ENCODE measurements around the gene GH1.
"Not testable (repeated sequence)": the region's sequence is repeated elsewhere in the genome, so short reads cannot be mapped to it uniquely, and the experiment has no call there.

The GH1 gene

GRCh38 chr17:63929860-63930766 is 11.5 kb upstream of the GH1 start:
- Histone ChIP-seq H3K9me3 (ENCODE audit: control insufficient read depth, low read length) (no peaks in the 10 kb centered on the region), H3K27me3 (ENCODE audit: control insufficient read depth, insufficient read depth, low read length) (peaks cover 4% of the 10 kb centered on the region), H3K4me1 (ENCODE audit: control insufficient read depth, insufficient read depth, low read length) (no peaks in the 10 kb centered on the region), H3K36me3 (ENCODE audit: control insufficient read depth, insufficient read depth, low read length) (no peaks in the 10 kb centered on the region), H3K9ac (ENCODE audit: low read length) (no peak overlapping the region), H3K4me3 (ENCODE audit: low read length) (no peak overlapping the region)

GRCh38 chr17:63928966-63929695 is 10.5 kb upstream of the GH1 start:
- Histone ChIP-seq H3K9ac (ENCODE audit: low read length) (no peak overlapping the region), H3K36me3 (ENCODE audit: control insufficient read depth, insufficient read depth, low read length) (no peaks in the 10 kb centered on the region), H3K27me3 (ENCODE audit: control insufficient read depth, insufficient read depth, low read length) (no peaks in the 10 kb centered on the region), H3K4me3 (ENCODE audit: low read length) (no peak overlapping the region), H3K4me1 (ENCODE audit: control insufficient read depth, insufficient read depth, low read length) (no peaks in the 10 kb centered on the region), H3K9me3 (ENCODE audit: control insufficient read depth, low read length) (no peaks in the 10 kb centered on the region)

GRCh38 chr17:63928172-63928666 is 9.6 kb upstream of the GH1 start:
- no peak overlapping the region for H3K4me3 ChIP-seq (ENCODE audit: low read length)
- H3K4me1 ChIP-seq (ENCODE audit: control insufficient read depth, insufficient read depth, low read length), result no peaks in the 10 kb centered on the region
- H3K27me3 ChIP-seq (ENCODE audit: control insufficient read depth, insufficient read depth, low read length), result no peaks in the 10 kb centered on the region
- H3K9me3 ChIP-seq (ENCODE audit: control insufficient read depth, low read length), result no peaks in the 10 kb centered on the region
- no peaks in the 10 kb centered on the region for H3K36me3 ChIP-seq (ENCODE audit: control insufficient read depth, insufficient read depth, low read length)
- H3K9ac ChIP-seq (ENCODE audit: low read length), result no peak overlapping the region

- H3K9ac ChIP-seq (ENCODE audit: low read length), result no peak overlapping the region
- H3K9me3 ChIP-seq (ENCODE audit: control insufficient read depth, low read length), result no peaks in the 10 kb centered on the region
- H3K36me3 ChIP-seq (ENCODE audit: control insufficient read depth, insufficient read depth, low read length), result no peaks in the 10 kb centered on the region
- H3K4me1 ChIP-seq (ENCODE audit: control insufficient read depth, insufficient read depth, low read length), result no peaks in the 10 kb centered on the region
- no peaks in the 10 kb centered on the region for H3K27me3 ChIP-seq (ENCODE audit: control insufficient read depth, insufficient read depth, low read length)
- no peak overlapping the region for H3K4me3 ChIP-seq (ENCODE audit: low read length)
Measured at GRCh38 chr17:63927464-63928171, 9.0 kb upstream of the GH1 start.

- H3K4me3 ChIP-seq (ENCODE audit: low read length), result no peak overlapping the region
- no peak overlapping the region for H3K9ac ChIP-seq (ENCODE audit: low read length)
- H3K27me3 ChIP-seq (ENCODE audit: control insufficient read depth, insufficient read depth, low read length), result no peaks in the 10 kb centered on the region
- H3K36me3 ChIP-seq (ENCODE audit: control insufficient read depth, insufficient read depth, low read length), result no peaks in the 10 kb centered on the region
- H3K9me3 ChIP-seq (ENCODE audit: control insufficient read depth, low read length), result no peaks in the 10 kb centered on the region
- no peaks in the 10 kb centered on the region for H3K4me1 ChIP-seq (ENCODE audit: control insufficient read depth, insufficient read depth, low read length)
Measured at GRCh38 chr17:63926164-63926563, 7.5 kb upstream of the GH1 start.

GRCh38 chr17:63925615-63926014 is 7.0 kb upstream of the GH1 start:
- H3K27me3 ChIP-seq (ENCODE audit: control insufficient read depth, insufficient read depth, low read length), result no peaks in the 10 kb centered on the region
- H3K4me3 ChIP-seq (ENCODE audit: low read length), result no peak overlapping the region
- no peaks in the 10 kb centered on the region for H3K9me3 ChIP-seq (ENCODE audit: control insufficient read depth, low read length)
- H3K9ac ChIP-seq (ENCODE audit: low read length), result no peak overlapping the region
- no peaks in the 10 kb centered on the region for H3K36me3 ChIP-seq (ENCODE audit: control insufficient read depth, insufficient read depth, low read length)
- no peaks in the 10 kb centered on the region for H3K4me1 ChIP-seq (ENCODE audit: control insufficient read depth, insufficient read depth, low read length)

GRCh38 chr17:63922402-63922801 is 3.8 kb upstream of the GH1 start:
- not testable (repeated sequence) for H3K9ac ChIP-seq (ENCODE audit: low read length); H3K27me3 ChIP-seq (ENCODE audit: control insufficient read depth, insufficient read depth, low read length); H3K9me3 ChIP-seq (ENCODE audit: control insufficient read depth, low read length); H3K36me3 ChIP-seq (ENCODE audit: control insufficient read depth, insufficient read depth, low read length); H3K4me1 ChIP-seq (ENCODE audit: control insufficient read depth, insufficient read depth, low read length); H3K4me3 ChIP-seq (ENCODE audit: low read length)

GRCh38 chr17:63920779-63921178 is 2.1 kb upstream of the GH1 start:
- not testable (repeated sequence) for H3K9ac ChIP-seq (ENCODE audit: low read length); H3K36me3 ChIP-seq (ENCODE audit: control insufficient read depth, insufficient read depth, low read length); H3K4me1 ChIP-seq (ENCODE audit: control insufficient read depth, insufficient read depth, low read length); H3K4me3 ChIP-seq (ENCODE audit: low read length); H3K9me3 ChIP-seq (ENCODE audit: control insufficient read depth, low read length); H3K27me3 ChIP-seq (ENCODE audit: control insufficient read depth, insufficient read depth, low read length)

- not testable (repeated sequence) for H3K4me3 ChIP-seq (ENCODE audit: low read length); H3K9me3 ChIP-seq (ENCODE audit: control insufficient read depth, low read length); H3K4me1 ChIP-seq (ENCODE audit: control insufficient read depth, insufficient read depth, low read length); H3K27me3 ChIP-seq (ENCODE audit: control insufficient read depth, insufficient read depth, low read length); H3K36me3 ChIP-seq (ENCODE audit: control insufficient read depth, insufficient read depth, low read length); H3K9ac ChIP-seq (ENCODE audit: low read length)
Measured at GRCh38 chr17:63920050-63920449, 1.4 kb upstream of the GH1 start.

GRCh38 chr17:63919311-63919723 is 678 bp upstream of the GH1 start:
- Histone ChIP-seq H3K36me3 (ENCODE audit: control insufficient read depth, insufficient read depth, low read length) (no peaks in the 10 kb centered on the region), H3K4me3 (ENCODE audit: low read length) (no peak overlapping the region), H3K9ac (ENCODE audit: low read length) (no peak overlapping the region), H3K9me3 (ENCODE audit: control insufficient read depth, low read length) (no peaks in the 10 kb centered on the region), H3K27me3 (ENCODE audit: control insufficient read depth, insufficient read depth, low read length) (peaks cover 10% of the 10 kb centered on the region), H3K4me1 (ENCODE audit: control insufficient read depth, insufficient read depth, low read length) (no peaks in the 10 kb centered on the region)

GRCh38 chr17:63918305-63918704 is 334 bp downstream of the GH1 start:
- H3K4me3 ChIP-seq (ENCODE audit: low read length), result no peak overlapping the region
- H3K9me3 ChIP-seq (ENCODE audit: control insufficient read depth, low read length), result no peaks in the 10 kb centered on the region
- H3K4me1 ChIP-seq (ENCODE audit: control insufficient read depth, insufficient read depth, low read length), result no peaks in the 10 kb centered on the region
- peaks cover 10% of the 10 kb centered on the region for H3K27me3 ChIP-seq (ENCODE audit: control insufficient read depth, insufficient read depth, low read length)
- H3K9ac ChIP-seq (ENCODE audit: low read length), result no peak overlapping the region
- H3K36me3 ChIP-seq (ENCODE audit: control insufficient read depth, insufficient read depth, low read length), result no peaks in the 10 kb centered on the region

GRCh38 chr17:63917646-63918045 is 993 bp downstream of the GH1 start:
- H3K9me3 ChIP-seq (ENCODE audit: control insufficient read depth, low read length), result no peaks in the 10 kb centered on the region
- no peak overlapping the region for H3K9ac ChIP-seq (ENCODE audit: low read length)
- no peak overlapping the region for H3K4me3 ChIP-seq (ENCODE audit: low read length)
- no peaks in the 10 kb centered on the region for H3K4me1 ChIP-seq (ENCODE audit: control insufficient read depth, insufficient read depth, low read length)
- peaks cover 10% of the 10 kb centered on the region for H3K27me3 ChIP-seq (ENCODE audit: control insufficient read depth, insufficient read depth, low read length)
- no peaks in the 10 kb centered on the region for H3K36me3 ChIP-seq (ENCODE audit: control insufficient read depth, insufficient read depth, low read length)
